Measurements from ENCODE around the gene QKI. TPM values are rescaled to one million over a fixed set of nuclear protein-coding genes. Genes with fewer than 3 reads are reported as not detected.

Gene QKI
- total and polyA plus RNA-seq, 10 of the 15 experiments (the other 5 are each of a cell fraction or from before 2014, with no cell fraction given) = 4.7 to 72.5 (median 38.9) TPM

DNA sequence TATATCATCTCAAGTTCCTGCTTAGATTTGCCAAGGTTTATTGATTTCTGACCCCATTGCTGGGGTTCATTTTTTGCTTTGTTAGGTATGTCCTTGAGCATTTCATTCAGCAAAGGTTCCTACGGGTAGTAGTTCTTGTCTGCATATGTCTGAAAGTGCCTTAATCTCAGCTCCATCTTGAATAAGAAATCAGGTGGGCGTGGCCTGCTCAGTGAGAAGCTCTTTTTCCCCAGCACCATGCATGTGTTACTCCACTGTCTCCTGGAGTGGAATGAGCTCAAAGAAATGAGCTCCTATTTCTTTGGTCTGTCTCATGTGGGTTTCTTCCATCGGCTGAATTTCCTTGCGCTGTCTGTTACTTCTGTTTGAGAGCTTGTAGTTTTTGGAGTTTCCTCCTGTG, 201.9 kb downstream of the QKI start:
- POLR2A ChIA-PET = interaction anchor here (0.7 kb wide), 1 partner anchor 181 kb away, joined by 3 read pairs; no protein-coding TSS in a partner anchor
- in situ Hi-C loops (cut with MboI) = no loop called here

More for the DNA sequence above, 201.9 kb downstream of the QKI start:
- CTCF ChIA-PET = no interaction called here
- H3K4me1 ChIP-seq (ENCODE audit: control insufficient read depth, insufficient read depth, low read length) = no peaks in the 10 kb centered on the region
- no peaks in the 10 kb centered on the region for H4K20me1 ChIP-seq (ENCODE audit: control insufficient read depth, insufficient read depth)
- intact Hi-C loops (cut with micrococcal nuclease; ENCODE audit: unreplicated experiment) = no loop called here
- SMC1A ChIA-PET (ENCODE audit: uncharacterized antibody, unreplicated experiment) = interaction anchor here (0.7 kb wide), 1 partner anchor 16 kb away, joined by 3 read pairs; no protein-coding TSS in a partner anchor
- FAIRE-seq (no peak), DNase-seq (ENCODE audit: low read depth, low spot score) (no peak), ATAC-seq (no peak)
- H3K4me2 ChIP-seq (ENCODE audit: control insufficient read depth, insufficient read depth) = no peak overlapping the region
- H3K27ac ChIP-seq (ENCODE audit: control insufficient read depth, insufficient read depth) = no peak overlapping the region
- H3K27me3 ChIP-seq (replicated peaks in 1 of 2; ENCODE audit: control insufficient read depth in 2 of 2, insufficient read depth in 2 of 2, low read length in 1 of 2) = no peaks in the 10 kb centered on the region
- no peak overlapping the region for H2AFZ ChIP-seq (ENCODE audit: control insufficient read depth, low read depth, low read length)
- H3K9ac ChIP-seq (ENCODE audit: control insufficient read depth, insufficient read depth, low read length) = no peak overlapping the region
- H3K9me3 ChIP-seq (replicated peaks; ENCODE audit: control insufficient read depth, insufficient read depth, low read length) = no peaks in the 10 kb centered on the region; the same call in 2 of the 3 replicates
- BruUV-seq (replicated peaks) = no TSS peak
- 52% methylated on average over 4 of the region's 4 CpGs for WGBS (ENCODE audit: insufficient coverage, insufficient replicate concordance, low lambda C conversion rate, missing lambda C conversion rate)
- TF ChIP-seq, protein P1, sequence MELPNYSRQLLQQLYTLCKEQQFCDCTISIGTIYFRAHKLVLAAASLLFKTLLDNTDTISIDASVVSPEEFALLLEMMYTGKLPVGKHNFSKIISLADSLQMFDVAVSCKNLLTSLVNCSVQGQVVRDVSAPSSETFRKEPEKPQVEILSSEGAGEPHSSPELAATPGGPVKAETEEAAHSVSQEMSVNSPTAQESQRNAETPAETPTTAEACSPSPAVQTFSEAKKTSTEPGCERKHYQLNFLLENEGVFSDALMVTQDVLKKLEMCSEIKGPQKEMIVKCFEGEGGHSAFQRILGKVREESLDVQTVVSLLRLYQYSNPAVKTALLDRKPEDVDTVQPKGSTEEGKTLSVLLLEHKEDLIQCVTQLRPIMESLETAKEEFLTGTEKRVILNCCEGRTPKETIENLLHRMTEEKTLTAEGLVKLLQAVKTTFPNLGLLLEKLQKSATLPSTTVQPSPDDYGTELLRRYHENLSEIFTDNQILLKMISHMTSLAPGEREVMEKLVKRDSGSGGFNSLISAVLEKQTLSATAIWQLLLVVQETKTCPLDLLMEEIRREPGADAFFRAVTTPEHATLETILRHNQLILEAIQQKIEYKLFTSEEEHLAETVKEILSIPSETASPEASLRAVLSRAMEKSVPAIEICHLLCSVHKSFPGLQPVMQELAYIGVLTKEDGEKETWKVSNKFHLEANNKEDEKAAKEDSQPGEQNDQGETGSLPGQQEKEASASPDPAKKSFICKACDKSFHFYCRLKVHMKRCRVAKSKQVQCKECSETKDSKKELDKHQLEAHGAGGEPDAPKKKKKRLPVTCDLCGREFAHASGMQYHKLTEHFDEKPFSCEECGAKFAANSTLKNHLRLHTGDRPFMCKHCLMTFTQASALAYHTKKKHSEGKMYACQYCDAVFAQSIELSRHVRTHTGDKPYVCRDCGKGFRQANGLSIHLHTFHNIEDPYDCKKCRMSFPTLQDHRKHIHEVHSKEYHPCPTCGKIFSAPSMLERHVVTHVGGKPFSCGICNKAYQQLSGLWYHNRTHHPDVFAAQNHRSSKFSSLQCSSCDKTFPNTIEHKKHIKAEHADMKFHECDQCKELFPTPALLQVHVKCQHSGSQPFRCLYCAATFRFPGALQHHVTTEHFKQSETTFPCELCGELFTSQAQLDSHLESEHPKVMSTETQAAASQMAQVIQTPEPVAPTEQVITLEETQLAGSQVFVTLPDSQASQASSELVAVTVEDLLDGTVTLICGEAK (IDR thresholded peaks at IDR 0.05; ENCODE audit: borderline replicate concordance) = no peak
- no peaks in the 10 kb centered on the region for H3K79me2 ChIP-seq (ENCODE audit: control insufficient read depth, insufficient read depth, low read length)
- RAD21 ChIA-PET (ENCODE audit: unreplicated experiment) = no interaction called here
- H3K4me3 ChIP-seq = no peak overlapping the region
- H3K36me3 ChIP-seq (ENCODE audit: control insufficient read depth in 2 of 2, insufficient read depth in 2 of 2, low read length in 1 of 2) = no peaks in the 10 kb centered on the region
